ENCODE data around the gene RCC1. TPM values are rescaled to one million over a fixed set of nuclear protein-coding genes. Genes with fewer than 3 reads are reported as not detected.
"Not testable (repeated sequence)": the region's sequence is repeated elsewhere in the genome, so short reads cannot be mapped to it uniquely, and the experiment has no call there.

The RCC1 gene
- total RNA-seq, 2 experiments from 2014 or later = 103 to 107 TPM

GRCh38 chr1:28545246-28545628 lies 39.4 kb downstream of the RCC1 start:
- H3K9me3 Mint-ChIP-seq (ENCODE audit: low read depth) = no peaks in the 10 kb centered on the region
- no peak for DNase-seq
- H3K4me1 Mint-ChIP-seq = no peaks in the 10 kb centered on the region
- intact Hi-C loops (cut with DNase I, micrococcal nuclease) = no loop called here
- no peaks in the 10 kb centered on the region for H3K27me3 Mint-ChIP-seq
- ChIA-PET CTCF (interaction anchor here (0.6 kb wide), 1 partner anchor 372 kb away, joined by 4 read pairs; no protein-coding TSS in a partner anchor), POLR2A (no interaction called here)
- H3K27ac Mint-ChIP-seq = no peak overlapping the region
- ATAC-seq = no peak
- no peak overlapping the region for H3K4me3 Mint-ChIP-seq
- no peaks in the 10 kb centered on the region for H3K36me3 Mint-ChIP-seq (ENCODE audit: low read depth)

- intact Hi-C loops (cut with DNase I, micrococcal nuclease) = no loop called here
- H3K4me3 Mint-ChIP-seq = no peak overlapping the region
- H3K36me3 Mint-ChIP-seq (ENCODE audit: low read depth) = peaks cover 2% of the 10 kb centered on the region
- H3K27ac Mint-ChIP-seq = no peak overlapping the region
- DNase-seq (no peak), ATAC-seq (no peak)
- H3K9me3 Mint-ChIP-seq (ENCODE audit: low read depth) = no peaks in the 10 kb centered on the region
- ChIA-PET POLR2A (interaction anchor here (0.6 kb wide), 2 partner anchors 33 to 35 kb away, joined by 3 to 4 read pairs; no protein-coding TSS in a partner anchor), CTCF (interaction anchor here (0.6 to 0.7 kb wide), 2 partner anchors 82 to 555 kb away, joined by 3 read pairs; no protein-coding TSS in a partner anchor)
- peaks cover 11% of the 10 kb centered on the region for H3K4me1 Mint-ChIP-seq
- no peaks in the 10 kb centered on the region for H3K27me3 Mint-ChIP-seq
These were observed 42.5 kb downstream of the RCC1 start for GRCh38 chr1:28548318-28548717.

- H3K27ac Mint-ChIP-seq = no peak overlapping the region
- H3K9me3 Mint-ChIP-seq (ENCODE audit: low read depth) = no peaks in the 10 kb centered on the region
- CTCF ChIA-PET = interaction anchor here (0.6 to 0.8 kb wide), 6 partner anchors 33 to 268 kb away, joined by 3 to 7 read pairs (median 3); no protein-coding TSS in a partner anchor
These were observed 45.5 kb downstream of the RCC1 start for GRCh38 chr1:28551381-28551780.

GRCh38 chr1:28552758-28553663 lies 47.2 kb downstream of the RCC1 start, which contains the start of gene TRNAU1AP:
Gene TRNAU1AP, plus strand, starts transcription at chr1:28553085. Its CDS starts 26 bp downstream, at chr1:28553111.
- ChIA-PET POLR2A (interaction anchor here (0.6 to 4.5 kb wide), 10 partner anchors 14 to 361 kb away, joined by 3 to 75 read pairs (median 4); partner anchors contain the start of genes EPB41, RCC1, RNU11 and TAF12), CTCF (interaction anchor here (0.6 to 1.6 kb wide), 9 partner anchors 18 to 788 kb away, joined by 3 to 6 read pairs (median 3); no protein-coding TSS in a partner anchor)
- peak within 1 kb of the TSS; percentile 92 for H3K4me3 Mint-ChIP-seq
- intact Hi-C loops (cut with DNase I, micrococcal nuclease) = loop anchor here (1.0 to 10.0 kb wide), 14 partner anchors 28 to 1858 kb away; partner anchors contain the start of genes ARID1A (in 1 of the 2), RNU11 (in 1 of the 2), SESN2 (in 1 of the 2) and SRSF4 (in 1 of the 2)
- DNase-seq (peak; percentile 99), ATAC-seq (peak; percentile 94)
- no peaks in the 10 kb centered on the region for H3K9me3 Mint-ChIP-seq (ENCODE audit: low read depth)
- peaks cover 24% of the 10 kb centered on the region for H3K4me1 Mint-ChIP-seq
- no peaks in the 10 kb centered on the region for H3K27me3 Mint-ChIP-seq
- peak within 1 kb of the TSS; percentile 95 for H3K27ac Mint-ChIP-seq
- H3K36me3 Mint-ChIP-seq (ENCODE audit: low read depth) = peaks cover 20% of the 10 kb centered on the region

More at GRCh38 chr1:28551381-28551780, 45.5 kb downstream of the RCC1 start:
- POLR2A ChIA-PET = interaction anchor here (0.6 to 4.5 kb wide), 3 partner anchors 29 to 35 kb away, joined by 4 to 75 read pairs (median 4); no protein-coding TSS in a partner anchor
- ATAC-seq (no peak), DNase-seq (no peak)
- Mint-ChIP-seq H3K4me1 (peaks cover 24% of the 10 kb centered on the region), H3K4me3 (no peak overlapping the region), H3K27me3 (no peaks in the 10 kb centered on the region), H3K36me3 (ENCODE audit: low read depth) (peaks cover 14% of the 10 kb centered on the region)
- intact Hi-C loops (cut with DNase I, micrococcal nuclease) = loop anchor here (5.0 to 10.0 kb wide), 2 partner anchors 304 to 1857 kb away; partner anchors contain the start of gene ARID1A (in 1 of the 2)

GRCh38 chr1:28560886-28561285 lies 55.0 kb downstream of the RCC1 start:
- H3K27ac Mint-ChIP-seq = no peak overlapping the region
- no peaks in the 10 kb centered on the region for H3K27me3 Mint-ChIP-seq
- ATAC-seq (no peak), DNase-seq (no peak)
- intact Hi-C loops (cut with DNase I, micrococcal nuclease) = no loop called here
- H3K4me1 Mint-ChIP-seq = no peaks in the 10 kb centered on the region
- CTCF ChIA-PET = interaction anchor here (1.0 kb wide), 2 partner anchors 176 to 316 kb away, joined by 3 read pairs; no protein-coding TSS in a partner anchor
- H3K9me3 Mint-ChIP-seq (ENCODE audit: low read depth) = no peaks in the 10 kb centered on the region
- no peak overlapping the region for H3K4me3 Mint-ChIP-seq
- H3K36me3 Mint-ChIP-seq (ENCODE audit: low read depth) = peaks cover 45% of the 10 kb centered on the region
- POLR2A ChIA-PET = interaction anchor here (1.0 to 1.1 kb wide), 2 partner anchors 18 to 21 kb away, joined by 3 to 4 read pairs; no protein-coding TSS in a partner anchor

- no peaks in the 10 kb centered on the region for H3K27me3 Mint-ChIP-seq
- H3K4me1 Mint-ChIP-seq = no peaks in the 10 kb centered on the region
- H3K36me3 Mint-ChIP-seq (ENCODE audit: low read depth) = peaks cover 55% of the 10 kb centered on the region
- H3K9me3 Mint-ChIP-seq (ENCODE audit: low read depth) = no peaks in the 10 kb centered on the region
- H3K27ac Mint-ChIP-seq = no peak overlapping the region
- ATAC-seq (no peak), DNase-seq (no peak)
- intact Hi-C loops (cut with DNase I, micrococcal nuclease) = no loop called here
- no peak overlapping the region for H3K4me3 Mint-ChIP-seq
- ChIA-PET CTCF (interaction anchor here (0.6 to 0.9 kb wide), 2 partner anchors 28 to 1266 kb away, joined by 3 read pairs; no protein-coding TSS in a partner anchor), POLR2A (no interaction called here)
These were observed 58.5 kb downstream of the RCC1 start for GRCh38 chr1:28564310-28564709.

- Mint-ChIP-seq H3K27me3 (no peaks in the 10 kb centered on the region), H3K36me3 (ENCODE audit: low read depth) (peaks cover 49% of the 10 kb centered on the region), H3K4me1 (no peaks in the 10 kb centered on the region), H3K9me3 (ENCODE audit: low read depth) (no peaks in the 10 kb centered on the region), H3K4me3 (no peak overlapping the region), H3K27ac (no peak overlapping the region)
- ChIA-PET CTCF (interaction anchor here (0.6 to 0.9 kb wide), 3 partner anchors 29 to 1267 kb away, joined by 3 read pairs; no protein-coding TSS in a partner anchor), POLR2A (interaction anchor here (0.7 kb wide), 1 partner anchor 11 kb away, joined by 3 read pairs; no protein-coding TSS in a partner anchor)
- ATAC-seq (no peak), DNase-seq (no peak)
- intact Hi-C loops (cut with DNase I, micrococcal nuclease) = no loop called here
These were observed 59.2 kb downstream of the RCC1 start for GRCh38 chr1:28565040-28565439.

- CTCF ChIA-PET = interaction anchor here (0.7 kb wide), 1 partner anchor 1125 kb away, joined by 3 read pairs; no protein-coding TSS in a partner anchor
- H3K9me3 Mint-ChIP-seq (ENCODE audit: low read depth) = no peaks in the 10 kb centered on the region
These were observed 59.9 kb downstream of the RCC1 start for GRCh38 chr1:28565726-28566125.

GRCh38 chr1:28566931-28567330 lies 61.1 kb downstream of the RCC1 start:
- Mint-ChIP-seq H3K27me3 (no peaks in the 10 kb centered on the region), H3K4me1 (no peaks in the 10 kb centered on the region), H3K27ac (no peak overlapping the region), H3K4me3 (no peak overlapping the region), H3K9me3 (ENCODE audit: low read depth) (no peaks in the 10 kb centered on the region), H3K36me3 (ENCODE audit: low read depth) (peaks cover 41% of the 10 kb centered on the region)
- DNase-seq = no peak
- ChIA-PET POLR2A (no interaction called here), CTCF (no interaction called here)
- ATAC-seq = no peak
- intact Hi-C loops (cut with DNase I, micrococcal nuclease) = no loop called here

More at GRCh38 chr1:28565726-28566125, 59.9 kb downstream of the RCC1 start:
- ATAC-seq (no peak), DNase-seq (no peak)
- intact Hi-C loops (cut with DNase I, micrococcal nuclease) = no loop called here
- Mint-ChIP-seq H3K4me1 (no peaks in the 10 kb centered on the region), H3K4me3 (no peak overlapping the region), H3K36me3 (ENCODE audit: low read depth) (peaks cover 43% of the 10 kb centered on the region), H3K27ac (no peak overlapping the region), H3K27me3 (no peaks in the 10 kb centered on the region)
- POLR2A ChIA-PET = no interaction called here

GRCh38 chr1:28571911-28572310 lies 66.1 kb downstream of the RCC1 start:
- H3K27ac Mint-ChIP-seq = no peak overlapping the region
- peaks cover under 1% of the 10 kb centered on the region for H3K4me1 Mint-ChIP-seq
- CTCF ChIA-PET = interaction anchor here (0.9 to 1.1 kb wide), 2 partner anchors 18 to 163 kb away, joined by 3 read pairs; no protein-coding TSS in a partner anchor

GRCh38 chr1:28572891-28573290 lies 67.0 kb downstream of the RCC1 start:
- ATAC-seq; CTCF ChIA-PET; H3K9me3 Mint-ChIP-seq (ENCODE audit: low read depth); H3K27me3 Mint-ChIP-seq; H3K4me1 Mint-ChIP-seq; intact Hi-C loops (cut with DNase I, micrococcal nuclease); DNase-seq; H3K4me3 Mint-ChIP-seq; H3K27ac Mint-ChIP-seq: not testable (repeated sequence)
- POLR2A ChIA-PET = interaction anchor here (0.6 to 0.7 kb wide), 2 partner anchors 28 to 128 kb away, joined by 3 to 6 read pairs; no protein-coding TSS in a partner anchor
- H3K36me3 Mint-ChIP-seq (ENCODE audit: low read depth) = peaks cover 21% of the 10 kb centered on the region

More at GRCh38 chr1:28571911-28572310, 66.1 kb downstream of the RCC1 start:
- Mint-ChIP-seq H3K9me3 (ENCODE audit: low read depth) (no peaks in the 10 kb centered on the region), H3K27me3 (no peaks in the 10 kb centered on the region), H3K4me3 (no peak overlapping the region), H3K36me3 (ENCODE audit: low read depth) (peaks cover 23% of the 10 kb centered on the region)
- ATAC-seq (no peak), DNase-seq (no peak)
- POLR2A ChIA-PET = interaction anchor here (1.0 to 1.1 kb wide), 2 partner anchors 7 to 9 kb away, joined by 3 to 4 read pairs; no protein-coding TSS in a partner anchor
- intact Hi-C loops (cut with DNase I, micrococcal nuclease) = no loop called here
